ENCODE measurements around the gene LRCH1. TPM values are rescaled to one million over a fixed set of nuclear protein-coding genes. Genes with fewer than 3 reads are reported as not detected.

LRCH1 gene
- total RNA-seq, 1 donor from 2014 or later: 29.6 TPM

GRCh38 chr13:46577696-46578589 lies 25.0 kb downstream of the LRCH1 start:
- Mint-ChIP-seq H3K27ac (no peak overlapping the region), H3K4me1 (peaks cover 48% of the 10 kb centered on the region), H3K4me3 (no peak overlapping the region), H3K9me3 (no peaks in the 10 kb centered on the region), H3K27me3 (ENCODE audit: low read depth) (no peaks in the 10 kb centered on the region), H3K36me3 (no peaks in the 10 kb centered on the region)
- TF ChIP-seq, protein P1, sequence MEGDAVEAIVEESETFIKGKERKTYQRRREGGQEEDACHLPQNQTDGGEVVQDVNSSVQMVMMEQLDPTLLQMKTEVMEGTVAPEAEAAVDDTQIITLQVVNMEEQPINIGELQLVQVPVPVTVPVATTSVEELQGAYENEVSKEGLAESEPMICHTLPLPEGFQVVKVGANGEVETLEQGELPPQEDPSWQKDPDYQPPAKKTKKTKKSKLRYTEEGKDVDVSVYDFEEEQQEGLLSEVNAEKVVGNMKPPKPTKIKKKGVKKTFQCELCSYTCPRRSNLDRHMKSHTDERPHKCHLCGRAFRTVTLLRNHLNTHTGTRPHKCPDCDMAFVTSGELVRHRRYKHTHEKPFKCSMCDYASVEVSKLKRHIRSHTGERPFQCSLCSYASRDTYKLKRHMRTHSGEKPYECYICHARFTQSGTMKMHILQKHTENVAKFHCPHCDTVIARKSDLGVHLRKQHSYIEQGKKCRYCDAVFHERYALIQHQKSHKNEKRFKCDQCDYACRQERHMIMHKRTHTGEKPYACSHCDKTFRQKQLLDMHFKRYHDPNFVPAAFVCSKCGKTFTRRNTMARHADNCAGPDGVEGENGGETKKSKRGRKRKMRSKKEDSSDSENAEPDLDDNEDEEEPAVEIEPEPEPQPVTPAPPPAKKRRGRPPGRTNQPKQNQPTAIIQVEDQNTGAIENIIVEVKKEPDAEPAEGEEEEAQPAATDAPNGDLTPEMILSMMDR (IDR thresholded peaks at IDR 0.05; ENCODE audit: unreplicated experiment): no peak
- DNase-seq (ENCODE audit: low spot score in 2 of 2, unreplicated experiment in 2 of 2): no peak

DNA sequence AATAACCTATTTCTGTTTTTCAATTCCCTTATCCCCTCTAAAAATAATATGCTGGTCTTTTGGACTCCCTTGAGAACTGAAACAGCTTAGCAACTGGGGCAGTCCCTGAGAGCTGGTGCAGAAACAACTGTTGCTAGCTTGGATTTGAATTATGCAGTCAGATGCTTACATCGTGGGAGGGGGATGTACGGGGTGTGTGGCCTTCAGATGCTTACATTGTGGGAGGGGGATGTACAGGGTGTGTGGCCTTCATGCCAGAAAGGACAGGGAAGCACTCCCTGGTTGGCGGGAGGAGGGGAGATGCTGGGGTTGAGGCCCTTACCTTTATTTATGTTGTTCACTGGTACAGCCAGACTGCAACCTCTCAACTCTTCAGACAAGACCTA lies 25.6 kb downstream of the LRCH1 start:
- Mint-ChIP-seq H3K27ac (peak overlapping the region; percentile 16), H3K4me1 (peaks cover 53% of the 10 kb centered on the region), H3K4me3 (no peak overlapping the region), H3K27me3 (ENCODE audit: low read depth) (no peaks in the 10 kb centered on the region), H3K36me3 (no peaks in the 10 kb centered on the region), H3K9me3 (no peaks in the 10 kb centered on the region)
- TF ChIP-seq, protein P1 (IDR thresholded peaks at IDR 0.05; ENCODE audit: unreplicated experiment): no peak
- no peak for DNase-seq (ENCODE audit: low spot score in 2 of 2, unreplicated experiment in 2 of 2)

DNA sequence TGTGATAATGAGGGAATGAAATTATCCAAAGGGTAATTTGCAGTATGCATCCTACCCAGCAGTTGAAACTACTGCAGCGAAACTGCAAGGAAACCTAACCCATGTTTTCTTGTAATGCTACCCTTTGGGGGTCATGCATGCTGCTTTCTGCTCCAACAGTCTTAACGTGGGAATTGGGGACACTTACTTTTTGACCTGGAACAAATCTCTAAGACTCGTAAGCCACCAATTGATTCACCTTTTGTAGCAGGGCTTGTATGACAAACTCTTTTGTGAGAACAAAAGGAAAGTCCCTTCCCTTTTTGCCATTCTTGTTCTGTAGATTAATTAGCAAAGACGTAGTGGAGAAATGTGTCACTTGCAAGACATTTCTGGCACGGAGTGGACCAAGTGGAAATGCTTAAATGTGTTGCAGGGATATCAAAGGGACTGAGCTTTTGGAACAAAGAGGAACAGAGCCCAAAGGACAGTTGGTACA lies 27.4 kb downstream of the LRCH1 start:
- Mint-ChIP-seq H3K4me1 (peaks cover 66% of the 10 kb centered on the region), H3K36me3 (no peaks in the 10 kb centered on the region), H3K4me3 (no peak overlapping the region), H3K27ac (no peak overlapping the region), H3K9me3 (no peaks in the 10 kb centered on the region), H3K27me3 (ENCODE audit: low read depth) (no peaks in the 10 kb centered on the region)
- DNase-seq (ENCODE audit: low spot score in 2 of 2, unreplicated experiment in 2 of 2): no peak
- TF ChIP-seq, protein P1 (IDR thresholded peaks at IDR 0.05; ENCODE audit: unreplicated experiment): no peak

DNA sequence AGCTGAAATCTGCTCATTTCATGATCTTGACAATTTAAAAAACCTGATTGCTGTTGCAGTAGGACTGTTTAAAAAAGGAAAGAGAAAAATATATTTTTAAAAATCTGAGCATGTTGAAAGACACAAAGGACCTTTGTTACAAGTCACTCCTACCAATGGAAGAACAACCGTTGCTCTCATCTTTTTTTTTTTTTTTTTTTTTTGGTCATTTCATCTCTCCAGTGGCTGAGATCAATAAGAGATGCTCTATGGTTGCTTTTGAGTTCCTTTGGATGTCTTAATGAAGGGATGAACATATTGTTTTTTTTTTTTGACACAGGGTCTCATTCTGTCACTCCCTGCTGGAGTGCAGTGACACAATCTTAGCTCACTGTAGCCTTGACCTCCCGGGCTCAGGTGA lies 29.2 kb downstream of the LRCH1 start:
- peaks cover 78% of the 10 kb centered on the region for H3K4me1 Mint-ChIP-seq

GRCh38 chr13:46586751-46587514 lies 34.0 kb downstream of the LRCH1 start:
- no peaks in the 10 kb centered on the region for H3K9me3 Mint-ChIP-seq
- H3K27me3 Mint-ChIP-seq (ENCODE audit: low read depth): no peaks in the 10 kb centered on the region
- DNase-seq (ENCODE audit: low spot score in 2 of 2, unreplicated experiment in 2 of 2): no peak
- TF ChIP-seq, protein P1 (IDR thresholded peaks at IDR 0.05; ENCODE audit: unreplicated experiment): no peak
- H3K36me3 Mint-ChIP-seq: no peaks in the 10 kb centered on the region
- H3K4me3 Mint-ChIP-seq: peak overlapping the region; percentile 17
- peak overlapping the region; percentile 68 for H3K27ac Mint-ChIP-seq
- H3K4me1 Mint-ChIP-seq: peaks cover 74% of the 10 kb centered on the region

More for the DNA sequence above, 29.2 kb downstream of the LRCH1 start:
- no peaks in the 10 kb centered on the region for H3K27me3 Mint-ChIP-seq (ENCODE audit: low read depth)
- TF ChIP-seq, protein P1 (IDR thresholded peaks at IDR 0.05; ENCODE audit: unreplicated experiment): no peak
- H3K9me3 Mint-ChIP-seq: no peaks in the 10 kb centered on the region
- no peak for DNase-seq (ENCODE audit: low spot score in 2 of 2, unreplicated experiment in 2 of 2)
- no peak overlapping the region for H3K4me3 Mint-ChIP-seq
- H3K27ac Mint-ChIP-seq: no peak overlapping the region
- no peaks in the 10 kb centered on the region for H3K36me3 Mint-ChIP-seq
